Fibroblast of lung (primary cell): ENCODE measurements around the gene PRXL2C.

Experiments used
- EZH2 ChIP-seq: IDR thresholded peaks from 2 replicates; pipeline ENCODE4 v1.5.1; 2012; ENCODE audit warnings: low read length, control low read depth, mild to moderate bottlenecking; ENCODE audit errors: missing control alignments
- TF ChIP-seq, protein P1 (sequence below), 2 donors: IDR thresholded peaks in 1 of 2; conservative IDR thresholded peaks in 1 of 2; 1 replicate in 1 of 2; 2 replicates in 1 of 2; pipeline ENCODE4 v1.5.1; 2011 to 2012; ENCODE audit warnings: low read length in 2 of 2, control low read depth in 1 of 2, inconsistent platforms in 1 of 2, low read depth in 1 of 2, mild to moderate bottlenecking in 1 of 2

- TF ChIP-seq, protein P1, sequence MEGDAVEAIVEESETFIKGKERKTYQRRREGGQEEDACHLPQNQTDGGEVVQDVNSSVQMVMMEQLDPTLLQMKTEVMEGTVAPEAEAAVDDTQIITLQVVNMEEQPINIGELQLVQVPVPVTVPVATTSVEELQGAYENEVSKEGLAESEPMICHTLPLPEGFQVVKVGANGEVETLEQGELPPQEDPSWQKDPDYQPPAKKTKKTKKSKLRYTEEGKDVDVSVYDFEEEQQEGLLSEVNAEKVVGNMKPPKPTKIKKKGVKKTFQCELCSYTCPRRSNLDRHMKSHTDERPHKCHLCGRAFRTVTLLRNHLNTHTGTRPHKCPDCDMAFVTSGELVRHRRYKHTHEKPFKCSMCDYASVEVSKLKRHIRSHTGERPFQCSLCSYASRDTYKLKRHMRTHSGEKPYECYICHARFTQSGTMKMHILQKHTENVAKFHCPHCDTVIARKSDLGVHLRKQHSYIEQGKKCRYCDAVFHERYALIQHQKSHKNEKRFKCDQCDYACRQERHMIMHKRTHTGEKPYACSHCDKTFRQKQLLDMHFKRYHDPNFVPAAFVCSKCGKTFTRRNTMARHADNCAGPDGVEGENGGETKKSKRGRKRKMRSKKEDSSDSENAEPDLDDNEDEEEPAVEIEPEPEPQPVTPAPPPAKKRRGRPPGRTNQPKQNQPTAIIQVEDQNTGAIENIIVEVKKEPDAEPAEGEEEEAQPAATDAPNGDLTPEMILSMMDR (conservative IDR thresholded peaks at IDR 0.05 in 1 of 2, IDR thresholded peaks at IDR 0.05 in 1 of 2; ENCODE audit: low read depth in 1 of 2, low read length in 2 of 2): no peak
- no peak for TF ChIP-seq EZH2
Observed at GRCh38 chr9:96596601-96597111, 58.5 kb downstream of the PRXL2C start.
